Stimulated activated naive CD4-positive, alpha-beta T cell (primary cell): ENCODE results near the gene RNF157.

Experiments
- DNase-seq, 6 experiments: peaks; one replicate each; lab custom pipeline; 2025; lab: John Stamatoyannopoulos, UW

RNF157 gene

GRCh38 chr17:76123749-76124581 lies 116.3 kb downstream of the RNF157 start:
- DNase-seq, result peak in 1 of 6 experiments; percentile 18

GRCh38 chr17:76123191-76123499 lies 117.1 kb downstream of the RNF157 start:
- DNase-seq, result no peak

- DNase-seq, result no peak
Measured at GRCh38 chr17:76122431-76123190, 117.7 kb downstream of the RNF157 start.

GRCh38 chr17:76121932-76122430 lies 118.3 kb downstream of the RNF157 start:
- DNase-seq, result peak in 2 of 6 experiments; percentile 24 to 33

- DNase-seq, result no peak
Measured at GRCh38 chr17:76120658-76121008, 119.7 kb downstream of the RNF157 start.

GRCh38 chr17:76119409-76120371 lies 120.6 kb downstream of the RNF157 start:
- no peak for DNase-seq

GRCh38 chr17:76115138-76115754 lies 125.0 kb downstream of the RNF157 start:
- DNase-seq, result no peak

- DNase-seq, result no peak
Measured at GRCh38 chr17:76111956-76112355, 128.3 kb downstream of the RNF157 start.

GRCh38 chr17:76107509-76107908 lies 132.8 kb downstream of the RNF157 start:
- DNase-seq, result no peak

- no peak for DNase-seq
Measured at GRCh38 chr17:76106703-76107102, 133.6 kb downstream of the RNF157 start.

GRCh38 chr17:76104896-76105231 lies 135.4 kb downstream of the RNF157 start:
- DNase-seq, result no peak

GRCh38 chr17:76104140-76104895 lies 136.0 kb downstream of the RNF157 start:
- no peak for DNase-seq

GRCh38 chr17:76103274-76104139 lies 136.8 kb downstream of the RNF157 start, which contains the start of gene EXOC7:
TSS of gene EXOC7 (minus strand) at chr17:76103787. CDS start at chr17:76103692, 95 bp downstream.
- peak; percentile 87 to 94 (median 90) for DNase-seq

GRCh38 chr17:76102944-76103273 lies 137.4 kb downstream of the RNF157 start:
- DNase-seq, result peak in 1 of 6 experiments; percentile 26

- DNase-seq, result no peak
Measured at GRCh38 chr17:76097716-76098295, 142.5 kb downstream of the RNF157 start.

GRCh38 chr17:76095943-76096342 lies 144.3 kb downstream of the RNF157 start:
- no peak for DNase-seq

GRCh38 chr17:76094046-76094445 lies 146.2 kb downstream of the RNF157 start:
- DNase-seq, result no peak

GRCh38 chr17:76092526-76093413 lies 147.5 kb downstream of the RNF157 start:
- DNase-seq, result no peak
